Measurements from ENCODE around the gene NSUN5. TPM values are rescaled to one million over a fixed set of nuclear protein-coding genes. Genes with fewer than 3 reads are reported as not detected.

Gene NSUN5
- total and polyA plus RNA-seq, 9 of the 15 experiments (the other 6 are each of a cell fraction or from before 2014, with no cell fraction given) = 4.7 to 115 (median 43.0) TPM

GRCh38 chr7:73342645-73343044 lies 34.0 kb upstream of the NSUN5 start (continued):
- peak; percentile 21; the same call in 1 of the 2 replicates for TF ChIP-seq MGA (IDR thresholded peaks at IDR 0.05)
- peak; percentile 97 for TF ChIP-seq TEAD2 (tag; IDR thresholded peaks at IDR 0.05)
- peak; percentile 44; the same call in 1 of the 2 replicates for TF ChIP-seq TFAP4 (CRISPR knock-in tag; IDR thresholded peaks at IDR 0.05; ENCODE audit: borderline replicate concordance)
- TF ChIP-seq RAD21 (CRISPR knock-in tag; conservative IDR thresholded peaks at IDR 0.05 in 1 of 2, IDR thresholded peaks at IDR 0.05 in 1 of 2) = peak; percentile 24 to 70; a peak in 2 of 4 replicates
- peak; percentile 37 to 62 (median 61); a peak in 4 of 6 replicates for TF ChIP-seq CTCF (IDR thresholded peaks at IDR 0.05 in 2 of 3, conservative IDR thresholded peaks at IDR 0.05 in 1 of 3; ENCODE audit: insufficient read depth in 2 of 3, low read depth in 1 of 3, low read length in 3 of 3)
- no peak for TF ChIP-seq PTBP1 (IDR thresholded peaks at IDR 0.05; ENCODE audit: low read depth, low read length)
- no peak for TF ChIP-seq ZBTB12 (CRISPR knock-in tag; IDR thresholded peaks at IDR 0.05)
- peak; percentile 82 for TF ChIP-seq TEAD4 (IDR thresholded peaks at IDR 0.05; ENCODE audit: low read length)
- 0 out of 2 replicates have a peak, but pooled peaks have one; percentile 72 for TF ChIP-seq TEAD4 (CRISPR knock-in tag; IDR thresholded peaks at IDR 0.05; ENCODE audit: borderline replicate concordance)
- no peak for TF ChIP-seq ETV1 (tag; conservative IDR thresholded peaks at IDR 0.05; ENCODE audit: low read depth)
- TF ChIP-seq TEAD1 (CRISPR knock-in tag; IDR thresholded peaks at IDR 0.05) = peak; percentile 94 to 97

Measured in K562 (cell line).